ENCODE measurements around the gene TAB2. TPM values are rescaled to one million over a fixed set of nuclear protein-coding genes. Genes with fewer than 3 reads are reported as not detected.

Gene TAB2
- total and polyA plus RNA-seq, 9 of the 15 experiments (the other 6 are each of a cell fraction or from before 2014, with no cell fraction given), result 9.1 to 38.3 (median 18.6) TPM

- DNase-seq (ENCODE audit: extremely low read depth in 1 of 4, low spot score in 3 of 4) (no peak), FAIRE-seq (no peak), ATAC-seq (no peak; the same call in 2 of the 3 replicates)
- Histone ChIP-seq H2AFZ (ENCODE audit: low read depth, low read length) (no peak overlapping the region), H3K9ac (ENCODE audit: insufficient read depth in 1 of 2, low read depth in 2 of 2, low read length in 2 of 2) (no peak overlapping the region), H3K79me2 (ENCODE audit: control insufficient read depth, insufficient read depth, low read length) (peaks cover 98% of the 10 kb centered on the region), H3K9me3 (replicated peaks; ENCODE audit: control insufficient read depth, insufficient read depth, low read depth, low read length) (no peaks in the 10 kb centered on the region), H3K4me1 (replicated peaks in 1 of 2; ENCODE audit: control insufficient read depth in 2 of 2, insufficient read depth in 2 of 2, low read length in 2 of 2) (peaks cover 0 to 24% of the 10 kb centered on the region in 2 experiments; a peak in 3 of 5 replicates), H3K4me2 (ENCODE audit: insufficient read depth, low read length) (no peak overlapping the region), H3K4me3 (no peak overlapping the region), H3K9me1 (ENCODE audit: control insufficient read depth, insufficient read depth, low read length) (no peaks in the 10 kb centered on the region), H3K27ac (ENCODE audit: extremely low read depth, low read depth, low read length) (no peak overlapping the region), H3K27me3 (ENCODE audit: control insufficient read depth in 2 of 2, insufficient read depth in 2 of 2, low read length in 2 of 2) (no peaks in the 10 kb centered on the region), H4K20me1 (replicated peaks; ENCODE audit: control insufficient read depth, insufficient read depth, low read length) (peaks cover 31% of the 10 kb centered on the region), H3K36me3 (ENCODE audit: control insufficient read depth, insufficient read depth, low read length) (no peaks in the 10 kb centered on the region)
- in situ Hi-C loops (cut with MboI), result no loop called here
- WGBS (ENCODE audit: insufficient coverage, low coverage, missing lambda C conversion rate), result 66% methylated on average over 4 of the region's 4 CpGs
- CTCF ChIA-PET (ENCODE audit: low intra/inter-chr PET ratio), result no interaction called here
- no TSS peak for BruUV-seq (replicated peaks)
- intact Hi-C loops (cut with micrococcal nuclease), result no loop called here
- POLR2A ChIA-PET, result interaction anchor here (0.8 to 1.8 kb wide), 5 partner anchors 8 to 67 kb away, joined by 3 to 5 read pairs (median 5); no protein-coding TSS in a partner anchor
- TF ChIP-seq NR3C1 (CRISPR knock-in tag; IDR thresholded peaks at IDR 0.05) (no peak), PHF21A (IDR thresholded peaks at IDR 0.05; ENCODE audit: borderline replicate concordance, low read depth) (no peak), HCFC1 (IDR thresholded peaks at IDR 0.05; ENCODE audit: low read depth, low read length) (no peak), MTF1 (CRISPR knock-in tag; IDR thresholded peaks at IDR 0.05; ENCODE audit: borderline replicate concordance) (no peak), ZNF518B (CRISPR knock-in tag; IDR thresholded peaks at IDR 0.05) (no peak), PYGO2 (tag; IDR thresholded peaks at IDR 0.05) (no peak), TOE1 (IDR thresholded peaks at IDR 0.05; ENCODE audit: borderline replicate concordance) (no peak), TOE1 (CRISPR knock-in tag; IDR thresholded peaks at IDR 0.05; ENCODE audit: borderline replicate concordance, low read depth) (no peak), BRCA1 (IDR thresholded peaks at IDR 0.05) (no peak), BRCA1 (CRISPR knock-in tag; IDR thresholded peaks at IDR 0.05) (no peak), ZNF699 (CRISPR knock-in tag; IDR thresholded peaks at IDR 0.05; ENCODE audit: insufficient replicate concordance) (no peak), AFF4 (CRISPR knock-in tag; IDR thresholded peaks at IDR 0.05) (no peak), CEBPB (tag; IDR thresholded peaks at IDR 0.05) (no peak), IRF2 (CRISPR knock-in tag; IDR thresholded peaks at IDR 0.05) (no peak), ZNF778 (CRISPR knock-in tag; IDR thresholded peaks at IDR 0.05) (no peak), NFATC3 (IDR thresholded peaks at IDR 0.05) (no peak)
These were observed 15.7 kb downstream of the TAB2 start for GRCh38 chr6:149333266-149333620.
